ENCODE measurements around the gene GMEB2.
"Not testable (repeated sequence)": the region's sequence is repeated elsewhere in the genome, so short reads cannot be mapped to it uniquely, and the experiment has no call there.

The GMEB2 gene

GRCh38 chr20:63612276-63612931, 14.5 kb downstream of the GMEB2 start:
- DNase-seq (ENCODE audit: low spot score) = no peak
- TF ChIP-seq CTCF (IDR thresholded peaks at IDR 0.05; ENCODE audit: extremely low read depth, insufficient read depth, missing control alignments) = no peak
- in situ Hi-C loops (cut with MboI; ENCODE audit: low pct_unique_long_range_greater_than_20kb, low sequenced_read_pairs, unreplicated experiment) = no loop called here

- TF ChIP-seq CTCF (IDR thresholded peaks at IDR 0.05; ENCODE audit: extremely low read depth, insufficient read depth, missing control alignments) = no peak
- in situ Hi-C loops (cut with MboI; ENCODE audit: low pct_unique_long_range_greater_than_20kb, low sequenced_read_pairs, unreplicated experiment) = no loop called here
- DNase-seq (ENCODE audit: low spot score) = no peak
Observed at GRCh38 chr20:63611646-63612045, 15.3 kb downstream of the GMEB2 start.

GRCh38 chr20:63610581-63611435, 16.1 kb downstream of the GMEB2 start:
- TF ChIP-seq CTCF (IDR thresholded peaks at IDR 0.05; ENCODE audit: extremely low read depth, insufficient read depth, missing control alignments) = no peak
- in situ Hi-C loops (cut with MboI; ENCODE audit: low pct_unique_long_range_greater_than_20kb, low sequenced_read_pairs, unreplicated experiment) = no loop called here
- no peak for DNase-seq (ENCODE audit: low spot score)

- no peak for DNase-seq (ENCODE audit: low spot score)
- in situ Hi-C loops (cut with MboI; ENCODE audit: low pct_unique_long_range_greater_than_20kb, low sequenced_read_pairs, unreplicated experiment) = no loop called here
- TF ChIP-seq CTCF (IDR thresholded peaks at IDR 0.05; ENCODE audit: extremely low read depth, insufficient read depth, missing control alignments) = no peak
Observed at GRCh38 chr20:63606686-63607085, 20.2 kb downstream of the GMEB2 start.

GRCh38 chr20:63602321-63602720, 24.6 kb downstream of the GMEB2 start:
- in situ Hi-C loops (cut with MboI; ENCODE audit: low pct_unique_long_range_greater_than_20kb, low sequenced_read_pairs, unreplicated experiment) = no loop called here
- TF ChIP-seq CTCF (IDR thresholded peaks at IDR 0.05; ENCODE audit: extremely low read depth, insufficient read depth, missing control alignments) = no peak
- DNase-seq (ENCODE audit: low spot score) = no peak

GRCh38 chr20:63601679-63602078, 25.2 kb downstream of the GMEB2 start:
- DNase-seq (ENCODE audit: low spot score); in situ Hi-C loops (cut with MboI; ENCODE audit: low pct_unique_long_range_greater_than_20kb, low sequenced_read_pairs, unreplicated experiment): not testable (repeated sequence)

- no peak for DNase-seq (ENCODE audit: low spot score)
- in situ Hi-C loops (cut with MboI; ENCODE audit: low pct_unique_long_range_greater_than_20kb, low sequenced_read_pairs, unreplicated experiment) = no loop called here
- TF ChIP-seq CTCF (IDR thresholded peaks at IDR 0.05; ENCODE audit: extremely low read depth, insufficient read depth, missing control alignments) = no peak
Observed at GRCh38 chr20:63599396-63600050, 27.4 kb downstream of the GMEB2 start.

Measured in GM13977 (cell line).